KMS-11 (cell line): Measurements from ENCODE around the gene SEMA3D.

Experiments
- H2AFZ ChIP-seq: fragments of 200-600 bp; sonication (generic); 2 replicates; pipeline ENCODE4 v1.6.1; 2016; ENCODE audit warnings: antibody characterized with exemption, mixed run types, low read depth
- H3K27ac ChIP-seq: fragments of 200-600 bp; sonication (generic); 2 replicates; pipeline ENCODE4 v1.6.1; 2016; ENCODE audit warnings: mild to moderate bottlenecking, mixed run types
- H3K27me3 ChIP-seq: fragments of 200-600 bp; sonication (generic); 2 replicates; pipeline ENCODE4 v1.6.1; 2017; ENCODE audit warnings: mild to moderate bottlenecking, low read depth, mixed run types, moderate library complexity; ENCODE audit not compliant: insufficient read depth
- H3K36me3 ChIP-seq: fragments of 200-600 bp; sonication (generic); 2 replicates; pipeline ENCODE4 v1.6.1; 2017; ENCODE audit warnings: mild to moderate bottlenecking, mixed run types; ENCODE audit not compliant: insufficient read depth
- H3K4me1 ChIP-seq: fragments of 200-600 bp; sonication (generic); 2 replicates; pipeline ENCODE4 v1.6.1; 2016; ENCODE audit warnings: mild to moderate bottlenecking, low read depth, mixed run types; ENCODE audit not compliant: poor library complexity, severe bottlenecking
- H3K4me2 ChIP-seq: fragments of 200-600 bp; sonication (generic); 2 replicates; pipeline ENCODE4 v1.7.0; 2016; ENCODE audit warnings: mild to moderate bottlenecking, mixed run types
- H3K4me3 ChIP-seq: fragments of 200-600 bp; sonication (generic); IDR thresholded peaks from 2 replicates; pipeline ENCODE4 v1.6.1; 2017; ENCODE audit warnings: low read depth, low read length, mixed read lengths; ENCODE audit not compliant: insufficient read depth
- H3K79me2 ChIP-seq: fragments of 200-600 bp; sonication (generic); 2 replicates; pipeline ENCODE4 v1.6.1; 2016; ENCODE audit warnings: low read depth, mixed run types; ENCODE audit not compliant: insufficient read depth
- H3K9ac ChIP-seq: fragments of 200-600 bp; sonication (generic); 2 replicates; pipeline ENCODE4 v1.6.1; 2016; ENCODE audit warnings: mild to moderate bottlenecking, mixed run types
- H4K20me1 ChIP-seq: fragments of 200-600 bp; sonication (generic); 2 replicates; pipeline ENCODE4 v1.6.1; 2016; ENCODE audit warnings: mild to moderate bottlenecking, mixed run types; ENCODE audit not compliant: insufficient read depth
- CTCF ChIP-seq: fragments of 200-600 bp; sonication (generic); conservative IDR thresholded peaks from 2 replicates; pipeline ENCODE4 v1.6.1; 2017; ENCODE audit warnings: low read depth, mild to moderate bottlenecking, antibody characterized with exemption, low read length, moderate library complexity, mixed read lengths

Gene SEMA3D

GRCh38 chr7:85011127-85011526 lies 175.7 kb downstream of the SEMA3D start:
- Histone ChIP-seq H3K9ac (no peak overlapping the region), H4K20me1 (no peaks in the 10 kb centered on the region; the same call in 1 of the 2 replicates), H2AFZ (no peak overlapping the region), H3K4me1 (no peaks in the 10 kb centered on the region), H3K79me2 (no peaks in the 10 kb centered on the region), H3K27me3 (no peaks in the 10 kb centered on the region), H3K4me2 (no peak overlapping the region), H3K36me3 (no peaks in the 10 kb centered on the region), H3K4me3 (no peak overlapping the region), H3K27ac (no peak overlapping the region)
- TF ChIP-seq CTCF, result no peak

- H3K27me3 ChIP-seq, result no peaks in the 10 kb centered on the region
- H3K27ac ChIP-seq, result no peak overlapping the region
- H3K4me1 ChIP-seq, result no peaks in the 10 kb centered on the region
- no peaks in the 10 kb centered on the region for H3K36me3 ChIP-seq
- no peak overlapping the region for H3K4me3 ChIP-seq
- no peak overlapping the region for H2AFZ ChIP-seq
- H3K9ac ChIP-seq, result no peak overlapping the region
- no peak overlapping the region for H3K4me2 ChIP-seq
- no peaks in the 10 kb centered on the region; the same call in 1 of the 2 replicates for H4K20me1 ChIP-seq
- H3K79me2 ChIP-seq, result no peaks in the 10 kb centered on the region
- no peak for TF ChIP-seq CTCF
These were observed 176.6 kb downstream of the SEMA3D start for GRCh38 chr7:85010306-85010705.

- Histone ChIP-seq H4K20me1 (no peaks in the 10 kb centered on the region), H3K27me3 (no peaks in the 10 kb centered on the region), H3K9ac (no peak overlapping the region), H3K79me2 (no peaks in the 10 kb centered on the region), H3K4me2 (no peak overlapping the region), H3K4me1 (no peaks in the 10 kb centered on the region), H3K4me3 (no peak overlapping the region), H3K27ac (no peak overlapping the region), H2AFZ (no peak overlapping the region), H3K36me3 (no peaks in the 10 kb centered on the region)
- no peak for TF ChIP-seq CTCF
These were observed 180.1 kb downstream of the SEMA3D start for GRCh38 chr7:85006754-85007153.

- no peak for TF ChIP-seq CTCF
- Histone ChIP-seq H4K20me1 (no peaks in the 10 kb centered on the region), H3K79me2 (no peaks in the 10 kb centered on the region), H3K9ac (no peak overlapping the region), H3K27me3 (no peaks in the 10 kb centered on the region), H2AFZ (no peak overlapping the region), H3K27ac (no peak overlapping the region), H3K36me3 (no peaks in the 10 kb centered on the region), H3K4me1 (no peaks in the 10 kb centered on the region), H3K4me3 (no peak overlapping the region), H3K4me2 (no peak overlapping the region)
These were observed 182.5 kb downstream of the SEMA3D start for GRCh38 chr7:85004402-85004801.
